Measurements from ENCODE around the gene RAB23.

- TF ChIP-seq CTCF (IDR thresholded peaks at IDR 0.05) (no peak), POLR2A (IDR thresholded peaks at IDR 0.05) (no peak)
Measured at GRCh38 chr6:57180596-57180995, 41.5 kb downstream of the RAB23 start.
